ENCODE results near the gene STK39. TPM values are rescaled to one million over a fixed set of nuclear protein-coding genes. Genes with fewer than 3 reads are reported as not detected.

Gene STK39
- total RNA-seq, 2 experiments from 2014 or later = 17.7 to 41.1 TPM

- Histone ChIP-seq H3K9me2 (ENCODE audit: insufficient read depth, low read length) (no peaks in the 10 kb centered on the region), H3K27ac (ENCODE audit: low read depth, low read length, poor library complexity, severe bottlenecking) (no peak overlapping the region), H3K4me3 (ENCODE audit: low read depth, low read length, poor library complexity, severe bottlenecking) (no peak overlapping the region), H3K9me3 (ENCODE audit: low read length) (no peaks in the 10 kb centered on the region), H4K20me1 (ENCODE audit: insufficient read depth, low read length) (no peaks in the 10 kb centered on the region), H3K4me1 (ENCODE audit: insufficient read depth, low read length, poor library complexity, severe bottlenecking) (no peaks in the 10 kb centered on the region), H3K36me3 (ENCODE audit: insufficient read depth, low read length) (no peaks in the 10 kb centered on the region), H2AFZ (ENCODE audit: low read length) (no peak overlapping the region), H3K4me2 (ENCODE audit: low read length) (no peak overlapping the region), H3K79me2 (ENCODE audit: insufficient read depth, low read depth, low read length) (no peaks in the 10 kb centered on the region)
- DNase-seq (ENCODE audit: low spot score) = no peak
- ChIA-PET POLR2A (interaction anchor here (0.6 kb wide), 1 partner anchor 24 kb away, joined by 4 read pairs; no protein-coding TSS in a partner anchor), CTCF (ENCODE audit: unreplicated experiment) (no interaction called here)
- TF ChIP-seq EZH2phosphoT487 (IDR thresholded peaks at IDR 0.05; ENCODE audit: borderline replicate concordance, low read depth, low read length) = no peak
- TF ChIP-seq CTCF (conservative IDR thresholded peaks at IDR 0.05; ENCODE audit: low read length) = no peak
- intact Hi-C loops (cut with micrococcal nuclease; ENCODE audit: unreplicated experiment) = no loop called here
- BruUV-seq (replicated peaks) = no TSS peak
These were observed 311.6 kb downstream of the STK39 start for GRCh38 chr2:167935803-167936110.

GRCh38 chr2:167933097-167933814 is 314.1 kb downstream of the STK39 start:
- no TSS peak for BruUV-seq (replicated peaks)
- TF ChIP-seq CTCF (conservative IDR thresholded peaks at IDR 0.05; ENCODE audit: low read length) (no peak), EZH2phosphoT487 (IDR thresholded peaks at IDR 0.05; ENCODE audit: borderline replicate concordance, low read depth, low read length) (no peak)

GRCh38 chr2:167932123-167932693 is 315.2 kb downstream of the STK39 start:
- ChIA-PET POLR2A (interaction anchor here (0.7 kb wide), 1 partner anchor 121 kb away, joined by 3 read pairs; no protein-coding TSS in a partner anchor), CTCF (ENCODE audit: unreplicated experiment) (no interaction called here)
- TF ChIP-seq EZH2phosphoT487 (IDR thresholded peaks at IDR 0.05; ENCODE audit: borderline replicate concordance, low read depth, low read length) (no peak), CTCF (conservative IDR thresholded peaks at IDR 0.05; ENCODE audit: low read length) (no peak)
- Histone ChIP-seq H3K9me3 (ENCODE audit: low read length) (no peaks in the 10 kb centered on the region), H3K27ac (ENCODE audit: low read depth, low read length, poor library complexity, severe bottlenecking) (no peak overlapping the region), H3K36me3 (ENCODE audit: insufficient read depth, low read length) (no peaks in the 10 kb centered on the region), H3K79me2 (ENCODE audit: insufficient read depth, low read depth, low read length) (no peaks in the 10 kb centered on the region), H3K4me2 (ENCODE audit: low read length) (no peak overlapping the region), H3K4me3 (ENCODE audit: low read depth, low read length, poor library complexity, severe bottlenecking) (no peak overlapping the region), H3K4me1 (ENCODE audit: insufficient read depth, low read length, poor library complexity, severe bottlenecking) (no peaks in the 10 kb centered on the region), H3K9me2 (ENCODE audit: insufficient read depth, low read length) (no peaks in the 10 kb centered on the region), H4K20me1 (ENCODE audit: insufficient read depth, low read length) (no peaks in the 10 kb centered on the region), H2AFZ (ENCODE audit: low read length) (no peak overlapping the region)
- intact Hi-C loops (cut with micrococcal nuclease; ENCODE audit: unreplicated experiment) = no loop called here
- BruUV-seq (replicated peaks) = no TSS peak
- no peak for DNase-seq (ENCODE audit: low spot score)

More at GRCh38 chr2:167933097-167933814, 314.1 kb downstream of the STK39 start:
- intact Hi-C loops (cut with micrococcal nuclease; ENCODE audit: unreplicated experiment) = no loop called here
- H3K4me3 ChIP-seq (ENCODE audit: low read depth, low read length, poor library complexity, severe bottlenecking) = no peak overlapping the region
- H3K79me2 ChIP-seq (ENCODE audit: insufficient read depth, low read depth, low read length) = no peaks in the 10 kb centered on the region
- H3K36me3 ChIP-seq (ENCODE audit: insufficient read depth, low read length) = no peaks in the 10 kb centered on the region
- no peak for DNase-seq (ENCODE audit: low spot score)
- no peak overlapping the region for H2AFZ ChIP-seq (ENCODE audit: low read length)
- H3K4me1 ChIP-seq (ENCODE audit: insufficient read depth, low read length, poor library complexity, severe bottlenecking) = no peaks in the 10 kb centered on the region
- H3K4me2 ChIP-seq (ENCODE audit: low read length) = no peak overlapping the region
- no peaks in the 10 kb centered on the region for H4K20me1 ChIP-seq (ENCODE audit: insufficient read depth, low read length)
- H3K9me3 ChIP-seq (ENCODE audit: low read length) = no peaks in the 10 kb centered on the region
- POLR2A ChIA-PET = interaction anchor here (0.6 to 0.7 kb wide), 2 partner anchors 10 to 122 kb away, joined by 3 read pairs; no protein-coding TSS in a partner anchor
- H3K9me2 ChIP-seq (ENCODE audit: insufficient read depth, low read length) = no peaks in the 10 kb centered on the region
- no peak overlapping the region for H3K27ac ChIP-seq (ENCODE audit: low read depth, low read length, poor library complexity, severe bottlenecking)
- CTCF ChIA-PET (ENCODE audit: unreplicated experiment) = no interaction called here
